HL-60 (cell line): ENCODE results near the gene DMRTC2.

Experiments used
- CTCF ChIP-seq: IDR thresholded peaks from one replicate; pipeline ENCODE4 v1.5.1; 2011; ENCODE audit warnings: low read length, control low read depth, inconsistent platforms; ENCODE audit not compliant: insufficient read depth
- POLR2AphosphoS5 ChIP-seq: IDR thresholded peaks from 2 replicates; pipeline ENCODE4 v1.6.1; 2012; ENCODE audit warnings: low read depth

- TF ChIP-seq CTCF, result no peak
- TF ChIP-seq POLR2AphosphoS5, result no peak
These were observed 33.4 kb downstream of the DMRTC2 start for GRCh38 chr19:41877916-41878905.
